GM19328 (cell line): ENCODE measurements around the gene TCEAL3.
"Not testable (repeated sequence)": the region's sequence is repeated elsewhere in the genome, so short reads cannot be mapped to it uniquely, and the experiment has no call there.

Experiments
- ATAC-seq: cut with Tn5 transposase; IDR thresholded peaks from one replicate; pipeline ENCODE4 v1.9.1; 2021; ENCODE audit warnings: mild to moderate bottlenecking, moderate library complexity; ENCODE audit not compliant: unreplicated experiment

TCEAL3 gene

DNA sequence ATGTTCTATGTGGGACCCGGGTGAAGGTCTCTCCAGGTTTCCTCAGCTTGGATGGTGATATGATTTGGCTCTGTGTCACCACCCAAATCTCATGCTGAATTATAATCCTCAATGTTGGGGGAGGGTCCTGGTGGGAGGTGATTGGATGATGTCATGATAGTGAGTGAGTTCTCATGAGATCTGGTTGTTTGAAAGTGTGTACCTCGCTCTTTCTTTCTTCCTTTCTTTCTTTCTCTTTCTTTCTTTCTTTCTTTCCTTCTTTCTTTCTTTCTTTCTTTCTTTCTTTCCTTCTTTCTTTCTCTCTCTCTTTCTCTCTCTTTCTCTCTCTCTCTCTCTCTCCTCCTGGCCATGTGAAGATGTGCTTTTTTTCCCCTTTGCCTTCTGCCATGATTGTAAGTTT lies 51.7 kb downstream of the TCEAL3 start:
- ATAC-seq, result not testable (repeated sequence)
